Pancreas (tissue), 10 donors: ENCODE results near the gene PAX7. TPM values are rescaled to one million over a fixed set of nuclear protein-coding genes. Genes with fewer than 3 reads are reported as not detected.

ENCODE experiments used
- ATAC-seq, 4 donors: fragments of 200-7000 bp; cut with Tn5 transposase; one replicate each; pipeline versions ENCODE4 v1.8.0 to v1.9.1; 2020; ENCODE audit warnings: mild to moderate bottlenecking in 4 of 4, moderate library complexity in 4 of 4
- DNase-seq, 6 donors: peaks; one replicate each; pipeline ENCODE4 v3.0.0-alpha.2; 2020
- FAIRE-seq: peaks from 2 replicates; lab custom pipeline; 2012; peaks lifted over from hg19 to GRCh38; lab: Jason Lieb, UNC
- H3K27ac ChIP-seq, 4 donors: fragments of 200-600 bp; sonication (generic); 1 replicate in 3 of 4; 2 replicates in 1 of 4; pipeline versions ENCODE4 v1.5.0 to v1.8.0; 2020
- H3K27me3 ChIP-seq, 4 donors: fragments of 200-600 bp; one replicate each; pipeline ENCODE4 v1.8.0; 2021
- H3K36me3 ChIP-seq, 3 donors: fragments of 200-600 bp; sonication (generic) in 1 of 3; one replicate each; pipeline versions ENCODE4 v1.5.0 to v1.8.0; 2020 to 2021
- H3K4me1 ChIP-seq, 3 donors: fragments of 200-600 bp; one replicate each; pipeline ENCODE4 v1.8.0; 2021
- H3K4me3 ChIP-seq, 4 donors: fragments of 200-600 bp; sonication (generic) in 2 of 4; one replicate each; pipeline versions ENCODE4 v1.5.0 to v1.8.0; 2020 to 2021
- H3K9me3 ChIP-seq, 4 donors: fragments of 200-600 bp; one replicate each; pipeline ENCODE4 v1.8.0; 2021
- CTCF ChIP-seq, 4 donors: fragments of 200-600 bp; sonication (generic) in 3 of 4; IDR thresholded peaks; one replicate each; pipeline versions ENCODE4 v1.5.0 to v1.8.0; 2021; ENCODE audit warnings: antibody characterized with exemption in 4 of 4
- WGBS, 2 donors: extraction: QIAGEN DNeasy Blood & Tissue Kit; methylation state at CpG; one replicate each; pipeline ENCODE4 v1.1.7; 2013; 5-methylcytosine and 5-hydroxymethylcytosine counted together
- intact Hi-C, 3 donors: fragments of 100-400 bp; cut with DNase I; formaldehyde crosslinking; loops; one replicate each; pipeline versions ENCODE4 v1.11.1 to v1.14.2; 2022
- polyA plus RNA-seq, 2 donors: library from polyadenylated mRNA; stranded (reverse); fragments of 200-250 nt; gene quantifications; one replicate each; pipeline ENCODE4 v1.2.3, GENCODE V29; 2013
- total RNA-seq, 6 donors: library from RNA; stranded (reverse); fragmentation: NEBNext Ultra II Directional in 4 of 6; extraction: Animal tissue kit (Norgen Biotek cat#: 25700) in 4 of 6; gene quantifications; one replicate each; pipeline versions ENCODE4 v1.2.1 to v1.2.4, GENCODE V29; 2021 to 2023
- donor health status: healthy with polysubstance abuse.
- donor health status: DM: no; HTN: no; CAD: no; lungs with moderate emphysema.
- donor health status: DM: no; HTN: no; CAD: no.
- donor health status: control.
- donor health status: control.
- donor health status: Bipolar disorder and iron deficiency.
- donor health status: DM: yes; HTN: yes; CAD: no.
- donor health status: DM: no; HTN: no; CAD: no.
- donor health status: DM: no; HTN: no; CAD: no.
- donor health status: DM: yes; HTN: yes; CAD: no.

Gene PAX7
- total and polyA plus RNA-seq, 8 donors, result not detected

- peaks cover 0 to 3% (median 0%) of the 10 kb centered on the region in 3 donors for H3K4me1 ChIP-seq
- intact Hi-C loops, result no loop called here
- H3K9me3 ChIP-seq, result no peaks in the 10 kb centered on the region
- H3K27me3 ChIP-seq, result peaks cover 4 to 58% (median 8%) of the 10 kb centered on the region in 4 donors
- no peaks in the 10 kb centered on the region for H3K36me3 ChIP-seq
- ATAC-seq, result no peak
- H3K4me3 ChIP-seq, result no peak overlapping the region
- WGBS, 2 donors, result 10 to 17% methylated on average over 6 to 7 of the region's 8 CpGs
- no peak for DNase-seq
- no peak overlapping the region for H3K27ac ChIP-seq
- no peak for TF ChIP-seq CTCF (IDR thresholded peaks at IDR 0.05)
- FAIRE-seq, result no peak
These were observed 21.1 kb downstream of the PAX7 start for GRCh38 chr1:18651713-18652112.

GRCh38 chr1:18652791-18653190 lies 22.1 kb downstream of the PAX7 start:
- intact Hi-C loops, result no loop called here
- peaks cover 1 to 50% (median 6%) of the 10 kb centered on the region in 4 donors for H3K27me3 ChIP-seq
- H3K9me3 ChIP-seq, result no peaks in the 10 kb centered on the region
- no peak overlapping the region for H3K27ac ChIP-seq
- no peak for TF ChIP-seq CTCF (IDR thresholded peaks at IDR 0.05)
- DNase-seq (no peak), FAIRE-seq (no peak), ATAC-seq (no peak)
- no peaks in the 10 kb centered on the region for H3K36me3 ChIP-seq
- WGBS, 2 donors, result 6 to 12% methylated on average over 1 of the region's 1 CpG
- H3K4me1 ChIP-seq, result no peaks in the 10 kb centered on the region
- no peak overlapping the region for H3K4me3 ChIP-seq

GRCh38 chr1:18653367-18653766 lies 22.7 kb downstream of the PAX7 start:
- 37 to 50% methylated on average over 8 of the region's 8 CpGs for WGBS, 2 donors
- H3K9me3 ChIP-seq, result no peaks in the 10 kb centered on the region
- H3K27ac ChIP-seq, result no peak overlapping the region
- no peaks in the 10 kb centered on the region for H3K4me1 ChIP-seq
- H3K4me3 ChIP-seq, result no peak overlapping the region
- H3K36me3 ChIP-seq, result no peaks in the 10 kb centered on the region
- FAIRE-seq (no peak), DNase-seq (no peak), ATAC-seq (no peak)
- H3K27me3 ChIP-seq, result peaks cover 0 to 44% (median 5%) of the 10 kb centered on the region in 4 donors
- no peak for TF ChIP-seq CTCF (IDR thresholded peaks at IDR 0.05)
- intact Hi-C loops, result no loop called here

GRCh38 chr1:18653916-18654315 lies 23.3 kb downstream of the PAX7 start:
- FAIRE-seq (no peak), DNase-seq (no peak), ATAC-seq (no peak)
- no peak for TF ChIP-seq CTCF (IDR thresholded peaks at IDR 0.05)
- H3K36me3 ChIP-seq, result no peaks in the 10 kb centered on the region
- intact Hi-C loops, result no loop called here
- H3K27ac ChIP-seq, result no peak overlapping the region
- peaks cover 0 to 39% (median 5%) of the 10 kb centered on the region in 4 donors for H3K27me3 ChIP-seq
- WGBS, 2 donors, result 16 to 17% methylated on average over 13 of the region's 13 CpGs
- H3K4me1 ChIP-seq, result no peaks in the 10 kb centered on the region
- no peak overlapping the region for H3K4me3 ChIP-seq
- H3K9me3 ChIP-seq, result no peaks in the 10 kb centered on the region

- FAIRE-seq (no peak), ATAC-seq (no peak), DNase-seq (no peak)
- Histone ChIP-seq H3K4me1 (no peaks in the 10 kb centered on the region), H3K27ac (no peak overlapping the region), H3K27me3 (peaks cover 0 to 32% (median 5%) of the 10 kb centered on the region in 4 donors), H3K36me3 (no peaks in the 10 kb centered on the region), H3K4me3 (no peak overlapping the region), H3K9me3 (no peaks in the 10 kb centered on the region)
- intact Hi-C loops, result no loop called here
- 65 to 66% methylated on average over 5 of the region's 5 CpGs for WGBS, 2 donors
- no peak for TF ChIP-seq CTCF (IDR thresholded peaks at IDR 0.05)
These were observed 24.0 kb downstream of the PAX7 start for GRCh38 chr1:18654599-18654998.
